Gastrocnemius medialis (tissue), 4 donors: ENCODE measurements around the gene CTBP2. TPM values are rescaled to one million over a fixed set of nuclear protein-coding genes. Genes with fewer than 3 reads are reported as not detected.

Experiments used
- ATAC-seq, 2 donors: fragments of 150-250 bp; one replicate each; pipeline ENCODE4 v1.9.1; 2016
- DNase-seq, 2 donors: peaks; one replicate each; pipeline ENCODE4 v3.0.0-alpha.2; 2019
- H3K27ac ChIP-seq, 4 donors: fragments of 200-600 bp; sonication (generic); 1 replicate in 1 of 4; 2 replicates in 3 of 4; pipeline ENCODE4 v1.5.1; 2016 to 2018; ENCODE audit warnings: mild to moderate bottlenecking in 2 of 4, moderate library complexity in 1 of 4
- H3K27me3 ChIP-seq, 3 donors: fragments of 200-600 bp; sonication (generic) in 2 of 3; 1 replicate in 1 of 3; 2 replicates in 2 of 3; pipeline versions ENCODE4 v1.5.1 to v1.6.0; 2016 to 2019; ENCODE audit warnings: mild to moderate bottlenecking in 1 of 3, moderate library complexity in 1 of 3
- H3K36me3 ChIP-seq, 2 donors: fragments of 200-600 bp; sonication (generic) in 1 of 2; one replicate each; pipeline ENCODE4 v1.5.1; 2017 to 2018
- H3K4me1 ChIP-seq, 2 donors: fragments of 200-600 bp; sonication (generic) in 1 of 2; one replicate each; pipeline ENCODE4 v1.5.1; 2016 to 2017; ENCODE audit warnings: mild to moderate bottlenecking in 2 of 2
- H3K4me3 ChIP-seq, 4 donors: fragments of 200-600 bp; sonication (generic) in 3 of 4; 1 replicate in 1 of 4; 2 replicates in 3 of 4; pipeline ENCODE4 v1.5.1; 2016 to 2019; ENCODE audit warnings: mild to moderate bottlenecking in 2 of 4
- H3K9me3 ChIP-seq, 3 donors: fragments of 200-600 bp; sonication (generic) in 2 of 3; 1 replicate in 1 of 3; 2 replicates in 2 of 3; pipeline ENCODE4 v1.5.1; 2016 to 2019
- POLR2A ChIP-seq, 2 donors: fragments of 450-650 bp; IDR thresholded peaks; one replicate each; pipeline ENCODE4 v1.6.1; 2017; ENCODE audit warnings: antibody characterized with exemption in 2 of 2, mild to moderate bottlenecking in 2 of 2, moderate library complexity in 2 of 2
- in situ Hi-C, 4 donors: fragments of 200-750 bp; cut with MboI; loops; one replicate each; pipeline versions ENCODE4 v1.15.0 to v1.8.0; 2017; ENCODE audit warnings: low sequenced_read_pairs in 4 of 4
- intact Hi-C: fragments of 100-400 bp; cut with DNase I; formaldehyde crosslinking; loops from one replicate; pipeline ENCODE4 v1.15.1; 2023; ENCODE audit warnings: low total_unique reads
- total RNA-seq, 4 donors: library from RNA; depleted of rRNA; stranded (reverse); fragments of >200 nt; gene quantifications; one replicate each; pipeline versions ENCODE4 v1.1.0 to v1.2.3, GENCODE V29; 2016
- TF ChIP-seq, protein P1 (sequence below), 5 experiments: fragments of 450-650 bp in 3 of 5; fragments of 200-600 bp in 2 of 5; sonication (generic) in 2 of 5; IDR thresholded peaks in 4 of 5; conservative IDR thresholded peaks in 1 of 5; 1 replicate in 4 of 5; 2 replicates in 1 of 5; pipeline ENCODE4 v1.5.1; 2016 to 2019; ENCODE audit warnings: antibody characterized with exemption in 5 of 5, mild to moderate bottlenecking in 3 of 5, moderate library complexity in 3 of 5

The CTBP2 gene
- total RNA-seq, 4 donors from 2014 or later: 13.9 to 36.7 (median 21.1) TPM

DNA sequence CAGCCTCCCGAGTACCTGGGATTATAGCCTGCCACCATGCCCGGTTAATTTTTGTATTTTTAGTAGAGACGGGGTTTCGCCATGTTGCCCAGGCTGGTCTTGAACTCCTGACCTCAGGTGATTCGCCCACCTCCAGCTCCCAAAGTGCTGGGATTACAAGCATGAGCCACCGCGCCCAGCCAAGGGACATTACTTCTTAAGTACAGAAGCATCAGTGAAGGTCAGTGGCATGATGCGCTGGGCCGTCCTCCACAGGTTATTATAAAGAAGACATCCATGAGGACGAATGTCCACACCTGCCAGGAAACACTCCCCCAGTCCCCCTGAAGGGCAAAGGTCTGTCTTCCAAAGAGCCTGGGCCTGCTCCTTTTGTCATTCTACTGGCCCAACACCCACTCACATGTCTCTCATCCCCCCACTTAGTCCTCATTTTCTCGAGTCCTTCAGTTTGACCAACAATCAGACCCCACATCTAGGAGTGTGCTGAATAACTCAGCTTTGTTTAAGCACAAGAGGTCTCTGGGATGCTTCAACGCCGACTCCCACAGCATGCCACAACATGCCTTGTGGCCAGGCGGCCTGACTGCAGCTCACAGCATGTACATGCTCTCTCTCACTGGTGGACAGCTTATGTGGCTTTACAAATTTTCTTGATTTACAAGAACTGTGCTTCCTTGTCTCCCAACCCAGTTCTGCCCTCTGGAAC is 73.0 kb downstream of the CTBP2 start:
- Histone ChIP-seq H3K27ac (peak overlapping the region; percentile 86 to 91 (median 89)), H3K4me3 (no peak overlapping the region)
- no peak for ATAC-seq

DNA sequence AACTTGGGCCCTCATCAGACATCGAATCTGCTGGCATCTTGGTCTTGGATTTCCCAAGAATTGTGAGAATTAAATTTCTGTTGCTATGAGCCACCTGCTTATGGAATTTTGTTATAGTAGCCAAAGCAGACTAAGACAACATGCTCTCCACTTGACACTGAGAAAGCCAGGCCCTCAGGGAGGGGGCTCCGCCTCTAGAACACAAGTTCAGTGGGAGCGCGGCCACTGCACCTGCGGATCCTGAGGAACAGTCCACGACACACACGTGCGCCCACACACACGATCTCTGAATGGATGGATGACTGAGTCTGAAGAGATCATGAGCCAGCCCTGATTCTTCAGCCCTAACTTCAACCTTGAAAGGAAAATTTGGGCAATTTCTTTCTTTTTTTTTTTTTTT is 73.7 kb downstream of the CTBP2 start:
- Histone ChIP-seq H3K4me3 (no peak overlapping the region), H3K27ac (peak overlapping the region; percentile 86 to 91 (median 89)), H3K9me3 (no peaks in the 10 kb centered on the region), H3K36me3 (no peaks in the 10 kb centered on the region), H3K4me1 (peaks cover 72 to 83% of the 10 kb centered on the region in 2 donors), H3K27me3 (no peaks in the 10 kb centered on the region)
- in situ Hi-C loops: loop anchor here in 1 of 4 donors (10.0 kb wide), 1 partner anchor 68 kb away; no protein-coding TSS in a partner anchor
- DNase-seq (no peak), ATAC-seq (no peak)
- TF ChIP-seq POLR2A (IDR thresholded peaks at IDR 0.05): no peak
- TF ChIP-seq, protein P1, sequence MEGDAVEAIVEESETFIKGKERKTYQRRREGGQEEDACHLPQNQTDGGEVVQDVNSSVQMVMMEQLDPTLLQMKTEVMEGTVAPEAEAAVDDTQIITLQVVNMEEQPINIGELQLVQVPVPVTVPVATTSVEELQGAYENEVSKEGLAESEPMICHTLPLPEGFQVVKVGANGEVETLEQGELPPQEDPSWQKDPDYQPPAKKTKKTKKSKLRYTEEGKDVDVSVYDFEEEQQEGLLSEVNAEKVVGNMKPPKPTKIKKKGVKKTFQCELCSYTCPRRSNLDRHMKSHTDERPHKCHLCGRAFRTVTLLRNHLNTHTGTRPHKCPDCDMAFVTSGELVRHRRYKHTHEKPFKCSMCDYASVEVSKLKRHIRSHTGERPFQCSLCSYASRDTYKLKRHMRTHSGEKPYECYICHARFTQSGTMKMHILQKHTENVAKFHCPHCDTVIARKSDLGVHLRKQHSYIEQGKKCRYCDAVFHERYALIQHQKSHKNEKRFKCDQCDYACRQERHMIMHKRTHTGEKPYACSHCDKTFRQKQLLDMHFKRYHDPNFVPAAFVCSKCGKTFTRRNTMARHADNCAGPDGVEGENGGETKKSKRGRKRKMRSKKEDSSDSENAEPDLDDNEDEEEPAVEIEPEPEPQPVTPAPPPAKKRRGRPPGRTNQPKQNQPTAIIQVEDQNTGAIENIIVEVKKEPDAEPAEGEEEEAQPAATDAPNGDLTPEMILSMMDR (IDR thresholded peaks at IDR 0.05 in 4 of 5, conservative IDR thresholded peaks at IDR 0.05 in 1 of 5): no peak
- intact Hi-C loops: no loop called here

More for the DNA sequence above, 73.0 kb downstream of the CTBP2 start:
- peaks cover 72 to 83% of the 10 kb centered on the region in 2 donors for H3K4me1 ChIP-seq
- no peaks in the 10 kb centered on the region for H3K27me3 ChIP-seq
- TF ChIP-seq, protein P1 (IDR thresholded peaks at IDR 0.05 in 4 of 5, conservative IDR thresholded peaks at IDR 0.05 in 1 of 5): no peak
- TF ChIP-seq POLR2A (IDR thresholded peaks at IDR 0.05): no peak
- no peak for DNase-seq
- intact Hi-C loops (no loop called here), in situ Hi-C loops (loop anchor here in 1 of 4 donors (10.0 kb wide), 1 partner anchor 67 kb away; no protein-coding TSS in a partner anchor)
- no peaks in the 10 kb centered on the region for H3K9me3 ChIP-seq
- H3K36me3 ChIP-seq: no peaks in the 10 kb centered on the region

DNA sequence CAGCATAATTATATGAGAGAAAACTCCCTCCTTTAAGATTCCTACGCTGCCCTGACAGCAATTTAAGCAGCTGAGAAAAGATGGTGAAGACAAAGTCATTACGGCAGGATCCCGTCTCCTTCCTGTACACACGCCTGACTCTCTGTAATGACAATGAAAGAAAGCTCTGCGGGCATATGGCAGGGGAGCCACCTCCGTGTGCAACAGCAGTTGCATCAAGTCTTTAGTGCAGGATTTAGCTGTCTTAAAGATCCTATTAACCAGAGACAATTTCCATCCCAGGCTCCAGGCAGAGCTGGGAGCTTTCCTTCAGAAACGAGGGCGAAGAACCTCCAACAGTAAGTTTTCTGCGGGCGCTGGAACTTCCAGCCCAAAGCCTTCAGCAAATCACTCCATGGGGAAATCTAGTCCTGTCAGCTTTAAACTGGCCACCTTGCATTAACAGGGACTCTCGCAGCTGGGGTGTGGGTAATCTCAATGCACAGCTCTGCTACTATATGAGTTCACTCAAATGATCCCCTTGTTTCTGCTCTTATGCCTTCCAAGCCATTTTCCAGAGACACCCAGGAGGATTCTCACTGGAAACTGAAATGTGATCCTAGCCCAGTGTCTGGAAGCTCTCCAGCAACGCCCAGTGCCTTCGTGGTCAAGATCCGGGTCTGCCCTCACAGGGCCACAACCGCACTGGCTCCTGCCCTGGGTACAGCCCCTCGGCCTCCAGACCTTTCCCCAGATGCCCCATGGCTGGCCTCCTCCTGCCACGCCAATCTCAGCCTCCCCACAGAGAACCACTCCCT is 74.9 kb downstream of the CTBP2 start:
- H3K27ac ChIP-seq: peak overlapping the region; percentile 86 to 91 (median 89)
- no peaks in the 10 kb centered on the region for H3K36me3 ChIP-seq
- TF ChIP-seq POLR2A (IDR thresholded peaks at IDR 0.05): no peak
- TF ChIP-seq, protein P1 (IDR thresholded peaks at IDR 0.05 in 4 of 5, conservative IDR thresholded peaks at IDR 0.05 in 1 of 5): no peak
- H3K9me3 ChIP-seq: no peaks in the 10 kb centered on the region
- DNase-seq (peak in 1 of 2 donors; percentile 69), ATAC-seq (peak in 1 of 2 donors; percentile 28)
- intact Hi-C loops: loop anchor here (2.0 kb wide), 2 partner anchors 39 to 63 kb away; no protein-coding TSS in a partner anchor
- peaks cover 74 to 83% of the 10 kb centered on the region in 2 donors for H3K4me1 ChIP-seq
- in situ Hi-C loops: loop anchor here in 1 of 4 donors (10.0 kb wide), 1 partner anchor 69 kb away; no protein-coding TSS in a partner anchor
- no peaks in the 10 kb centered on the region for H3K27me3 ChIP-seq
- H3K4me3 ChIP-seq: peak overlapping the region in 2 of 4 donors; percentile 8 to 9

DNA sequence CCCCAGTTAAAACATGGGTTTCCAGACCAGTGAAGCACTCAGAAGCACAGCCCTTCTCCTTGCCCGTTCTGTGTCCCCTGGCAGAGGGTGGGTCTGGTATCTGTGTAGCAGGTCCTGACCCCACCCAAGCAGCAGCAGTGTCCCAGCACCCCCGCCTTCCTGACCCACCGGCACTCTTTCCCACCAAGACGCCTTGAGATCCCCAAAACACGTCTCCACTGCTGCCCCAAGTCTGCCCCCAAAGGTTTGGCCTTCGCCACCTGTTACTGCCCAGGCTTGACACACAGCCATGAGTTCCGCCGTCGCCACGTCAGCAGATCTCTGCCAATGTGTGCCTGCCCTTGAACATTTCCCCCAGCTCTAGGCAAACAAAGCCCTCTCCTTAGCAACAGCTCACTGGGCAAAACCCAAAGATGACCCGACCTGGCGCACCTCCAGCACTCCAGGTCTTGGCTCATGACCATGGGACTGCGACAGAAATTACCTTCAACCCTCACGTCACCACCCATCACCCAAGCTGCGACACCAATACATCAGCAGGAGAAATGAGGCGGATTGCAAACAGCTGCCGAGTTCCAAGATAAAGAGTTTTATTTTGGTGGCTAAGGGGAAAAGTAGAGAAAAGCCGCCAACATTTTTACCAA is 75.6 kb downstream of the CTBP2 start:
- Histone ChIP-seq H3K4me3 (peak overlapping the region in 3 of 4 donors; percentile 5 to 9 (median 8)), H3K4me1 (peaks cover 79 to 85% of the 10 kb centered on the region in 2 donors), H3K27me3 (no peaks in the 10 kb centered on the region), H3K9me3 (no peaks in the 10 kb centered on the region), H3K36me3 (no peaks in the 10 kb centered on the region), H3K27ac (peak overlapping the region; percentile 86 to 91 (median 89))
- intact Hi-C loops: loop anchor here (2.0 kb wide), 2 partner anchors 40 to 64 kb away; no protein-coding TSS in a partner anchor
- DNase-seq (peak in 1 of 2 donors; percentile 79), ATAC-seq (peak; percentile 32 to 45)
- in situ Hi-C loops: loop anchor here in 1 of 4 donors (10.0 kb wide), 1 partner anchor 70 kb away; no protein-coding TSS in a partner anchor
- peak in 1 of 2 donors; percentile 1 for TF ChIP-seq POLR2A (IDR thresholded peaks at IDR 0.05)
- TF ChIP-seq, protein P1 (IDR thresholded peaks at IDR 0.05 in 4 of 5, conservative IDR thresholded peaks at IDR 0.05 in 1 of 5): peak in 1 of 5 experiments; percentile 1
